ENCODE results near the gene ZMYND12. TPM values are rescaled to one million over a fixed set of nuclear protein-coding genes. Genes with fewer than 3 reads are reported as not detected.

Gene ZMYND12
- total RNA-seq, 5 donors from 2014 or later (not counting 1 experiment from before 2014, with no cell fraction given), result 0.26 to 1.3 (median 0.68) TPM; not detected in 1

DNA sequence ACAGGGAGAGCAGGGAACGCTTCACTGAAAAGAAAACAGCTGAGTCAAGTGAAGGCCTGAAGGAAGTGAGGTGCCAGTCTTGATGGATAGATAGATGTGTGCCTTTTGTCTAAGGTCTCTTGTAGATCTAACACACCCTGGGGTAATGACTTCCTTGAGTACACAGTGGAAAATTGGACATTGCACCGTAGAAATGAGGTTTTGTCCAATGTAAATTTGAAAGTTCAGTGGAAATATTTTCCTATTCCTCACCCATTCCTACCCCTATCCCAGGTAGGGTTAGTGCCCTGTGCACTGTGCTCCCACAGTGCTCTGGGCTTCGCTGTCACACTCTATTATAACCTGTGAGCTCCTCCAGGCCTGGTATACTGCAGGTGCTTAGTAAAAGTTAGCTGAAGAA lies 24.3 kb downstream of the ZMYND12 start:
- peaks cover 4% of the 10 kb centered on the region for H3K36me3 Mint-ChIP-seq
- ChIA-PET CTCF (no interaction called here), POLR2A (no interaction called here)
- no peaks in the 10 kb centered on the region for H3K9me3 Mint-ChIP-seq
- H3K27me3 Mint-ChIP-seq, result no peaks in the 10 kb centered on the region
- H3K4me1 ChIP-seq (ENCODE audit: control insufficient read depth in 1 of 2, extremely low read depth in 1 of 2, insufficient read depth in 2 of 2, low read length in 2 of 2), result no peaks in the 10 kb centered on the region
- no peak overlapping the region for H3K27ac Mint-ChIP-seq
- H3K27me3 ChIP-seq (replicated peaks in 1 of 2; ENCODE audit: control insufficient read depth in 2 of 2, extremely low read depth in 1 of 2, insufficient read depth in 2 of 2, low read length in 1 of 2), result no peaks in the 10 kb centered on the region
- no peak overlapping the region for H3K4me3 Mint-ChIP-seq
- H3K9me3 ChIP-seq, result no peaks in the 10 kb centered on the region
- no peak overlapping the region for H3K4me3 ChIP-seq (ENCODE audit: control insufficient read depth in 1 of 2, extremely low read depth in 1 of 2, low read length in 1 of 2)
- no peak overlapping the region for H3K27ac ChIP-seq (ENCODE audit: low read length)
- whole genome bisulfite sequencing (ENCODE audit: insufficient coverage), result 100% methylated on average over 1 of the region's 3 CpGs
- ATAC-seq (replicated peaks in 1 of 4), result no peak
- H3K36me3 ChIP-seq (ENCODE audit: control insufficient read depth in 2 of 2, extremely low read depth in 1 of 2, insufficient read depth in 1 of 2, low read length in 1 of 2), result no peaks in the 10 kb centered on the region
- no peaks in the 10 kb centered on the region for H3K4me1 Mint-ChIP-seq
- DNase-seq, result no peak

GRCh38 chr1:42430286-42431135 lies 25.3 kb downstream of the ZMYND12 start:
- WGBS (ENCODE audit: insufficient coverage), result 67% methylated on average over 1 of the region's 3 CpGs

DNA sequence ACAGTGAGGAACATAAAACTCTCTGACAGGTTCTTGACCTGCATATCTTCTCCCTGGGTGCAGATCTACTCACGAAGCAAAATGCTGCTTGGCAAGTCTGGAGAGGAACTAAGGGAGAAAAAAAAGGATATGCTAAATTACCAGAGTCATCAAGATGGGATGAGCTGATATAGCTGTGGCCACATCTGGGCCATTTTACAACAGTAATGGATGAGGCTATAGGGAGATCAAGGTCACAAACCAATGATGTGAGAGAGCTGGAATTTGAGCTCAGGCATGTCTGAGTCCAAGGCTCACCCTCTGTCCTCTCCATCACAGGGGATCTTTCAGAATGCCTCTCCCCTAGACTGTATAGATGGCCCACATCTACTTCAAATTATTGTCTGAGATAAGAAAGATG lies 26.2 kb downstream of the ZMYND12 start:
- ATAC-seq (replicated peaks in 1 of 4) (no peak), DNase-seq (no peak)
- Mint-ChIP-seq H3K4me3 (no peak overlapping the region), H3K9me3 (no peaks in the 10 kb centered on the region), H3K27me3 (peaks cover 4 to 6% of the 10 kb centered on the region in 2 donors), H3K36me3 (no peaks in the 10 kb centered on the region), H3K27ac (no peak overlapping the region), H3K4me1 (no peaks in the 10 kb centered on the region)
- POLR2A ChIA-PET, result no interaction called here
- CTCF ChIA-PET, result no interaction called here
- Histone ChIP-seq H3K4me3 (ENCODE audit: control insufficient read depth in 1 of 2, extremely low read depth in 1 of 2, low read length in 1 of 2) (no peak overlapping the region), H3K27ac (ENCODE audit: low read length) (no peak overlapping the region), H3K9me3 (no peaks in the 10 kb centered on the region), H3K4me1 (ENCODE audit: control insufficient read depth in 1 of 2, extremely low read depth in 1 of 2, insufficient read depth in 2 of 2, low read length in 2 of 2) (no peaks in the 10 kb centered on the region), H3K36me3 (ENCODE audit: control insufficient read depth in 2 of 2, extremely low read depth in 1 of 2, insufficient read depth in 1 of 2, low read length in 1 of 2) (no peaks in the 10 kb centered on the region), H3K27me3 (replicated peaks in 1 of 2; ENCODE audit: control insufficient read depth in 2 of 2, extremely low read depth in 1 of 2, insufficient read depth in 2 of 2, low read length in 1 of 2) (no peaks in the 10 kb centered on the region)
- WGBS (ENCODE audit: insufficient coverage), result 100% methylated on average over 1 of the region's 1 CpG

More at GRCh38 chr1:42430286-42431135, 25.3 kb downstream of the ZMYND12 start:
- Histone ChIP-seq H3K4me1 (ENCODE audit: control insufficient read depth in 1 of 2, extremely low read depth in 1 of 2, insufficient read depth in 2 of 2, low read length in 2 of 2) (no peaks in the 10 kb centered on the region), H3K9me3 (no peaks in the 10 kb centered on the region), H3K4me3 (ENCODE audit: control insufficient read depth in 1 of 2, extremely low read depth in 1 of 2, low read length in 1 of 2) (no peak overlapping the region), H3K27ac (ENCODE audit: low read length) (no peak overlapping the region), H3K36me3 (ENCODE audit: control insufficient read depth in 2 of 2, extremely low read depth in 1 of 2, insufficient read depth in 1 of 2, low read length in 1 of 2) (no peaks in the 10 kb centered on the region), H3K27me3 (replicated peaks in 1 of 2; ENCODE audit: control insufficient read depth in 2 of 2, extremely low read depth in 1 of 2, insufficient read depth in 2 of 2, low read length in 1 of 2) (no peaks in the 10 kb centered on the region)
- Mint-ChIP-seq H3K27ac (no peak overlapping the region), H3K27me3 (peaks cover 0 to under 1% of the 10 kb centered on the region in 2 donors), H3K4me3 (no peak overlapping the region), H3K4me1 (no peaks in the 10 kb centered on the region), H3K9me3 (no peaks in the 10 kb centered on the region), H3K36me3 (peaks cover 4% of the 10 kb centered on the region)
- no peak for DNase-seq
- ChIA-PET CTCF (no interaction called here), POLR2A (no interaction called here)
- no peak for ATAC-seq (replicated peaks in 1 of 4)

DNA sequence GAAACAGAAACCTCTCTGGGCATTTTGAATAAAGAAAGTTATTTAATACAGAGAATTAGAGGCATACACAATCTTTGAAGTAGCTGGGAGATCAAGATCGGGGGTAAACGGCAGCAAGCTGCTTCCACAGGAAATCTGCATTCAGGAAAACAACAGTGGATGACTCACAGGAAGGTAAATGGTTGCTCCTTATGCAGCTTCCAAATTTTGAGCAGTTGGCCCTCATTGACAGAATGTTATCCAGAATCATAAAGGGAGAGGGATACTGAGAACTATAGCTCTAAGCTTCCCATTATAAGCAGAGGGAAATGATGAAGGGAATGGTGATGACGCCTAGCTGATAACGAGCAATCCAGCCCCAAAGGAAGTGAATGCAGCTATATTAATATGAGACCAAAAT lies 28.6 kb downstream of the ZMYND12 start:
- Mint-ChIP-seq H3K9me3 (no peaks in the 10 kb centered on the region), H3K27me3 (peaks cover 6 to 10% of the 10 kb centered on the region in 2 donors), H3K4me1 (no peaks in the 10 kb centered on the region), H3K27ac (no peak overlapping the region), H3K36me3 (no peaks in the 10 kb centered on the region), H3K4me3 (no peak overlapping the region)
- Histone ChIP-seq H3K36me3 (ENCODE audit: control insufficient read depth in 2 of 2, extremely low read depth in 1 of 2, insufficient read depth in 1 of 2, low read length in 1 of 2) (no peaks in the 10 kb centered on the region), H3K27ac (ENCODE audit: low read length) (no peak overlapping the region), H3K27me3 (replicated peaks in 1 of 2; ENCODE audit: control insufficient read depth in 2 of 2, extremely low read depth in 1 of 2, insufficient read depth in 2 of 2, low read length in 1 of 2) (peaks cover 0 to 3% of the 10 kb centered on the region in 2 experiments), H3K9me3 (no peaks in the 10 kb centered on the region), H3K4me3 (ENCODE audit: control insufficient read depth in 1 of 2, extremely low read depth in 1 of 2, low read length in 1 of 2) (no peak overlapping the region), H3K4me1 (ENCODE audit: control insufficient read depth in 1 of 2, extremely low read depth in 1 of 2, insufficient read depth in 2 of 2, low read length in 2 of 2) (no peaks in the 10 kb centered on the region)
- DNase-seq (no peak), ATAC-seq (replicated peaks in 1 of 4) (no peak)
- ChIA-PET CTCF (no interaction called here), POLR2A (no interaction called here)
- WGBS (ENCODE audit: insufficient coverage), result 60% methylated on average over 2 of the region's 4 CpGs

GRCh38 chr1:42424201-42424600 lies 31.6 kb downstream of the ZMYND12 start:
- no peak overlapping the region for H3K4me3 ChIP-seq (ENCODE audit: control insufficient read depth in 1 of 2, extremely low read depth in 1 of 2, low read length in 1 of 2)
- peaks cover 12 to 13% of the 10 kb centered on the region in 2 donors for H3K27me3 Mint-ChIP-seq
- H3K27ac Mint-ChIP-seq, result no peak overlapping the region
- H3K9me3 ChIP-seq, result no peaks in the 10 kb centered on the region
- peaks cover 0 to 12% of the 10 kb centered on the region in 2 experiments for H3K27me3 ChIP-seq (replicated peaks in 1 of 2; ENCODE audit: control insufficient read depth in 2 of 2, extremely low read depth in 1 of 2, insufficient read depth in 2 of 2, low read length in 1 of 2)
- no peaks in the 10 kb centered on the region for H3K36me3 ChIP-seq (ENCODE audit: control insufficient read depth in 2 of 2, extremely low read depth in 1 of 2, insufficient read depth in 1 of 2, low read length in 1 of 2)
- no peaks in the 10 kb centered on the region for H3K9me3 Mint-ChIP-seq
- ATAC-seq (replicated peaks in 1 of 4) (no peak), DNase-seq (no peak)
- H3K27ac ChIP-seq (ENCODE audit: low read length), result no peak overlapping the region
- ChIA-PET CTCF (no interaction called here), POLR2A (no interaction called here)
- H3K4me1 Mint-ChIP-seq, result no peaks in the 10 kb centered on the region
- H3K4me1 ChIP-seq (ENCODE audit: control insufficient read depth in 1 of 2, extremely low read depth in 1 of 2, insufficient read depth in 2 of 2, low read length in 2 of 2), result no peaks in the 10 kb centered on the region
- H3K4me3 Mint-ChIP-seq, result no peak overlapping the region
- H3K36me3 Mint-ChIP-seq, result no peaks in the 10 kb centered on the region
- 100% methylated on average over 3 of the region's 4 CpGs for WGBS (ENCODE audit: insufficient coverage)

DNA sequence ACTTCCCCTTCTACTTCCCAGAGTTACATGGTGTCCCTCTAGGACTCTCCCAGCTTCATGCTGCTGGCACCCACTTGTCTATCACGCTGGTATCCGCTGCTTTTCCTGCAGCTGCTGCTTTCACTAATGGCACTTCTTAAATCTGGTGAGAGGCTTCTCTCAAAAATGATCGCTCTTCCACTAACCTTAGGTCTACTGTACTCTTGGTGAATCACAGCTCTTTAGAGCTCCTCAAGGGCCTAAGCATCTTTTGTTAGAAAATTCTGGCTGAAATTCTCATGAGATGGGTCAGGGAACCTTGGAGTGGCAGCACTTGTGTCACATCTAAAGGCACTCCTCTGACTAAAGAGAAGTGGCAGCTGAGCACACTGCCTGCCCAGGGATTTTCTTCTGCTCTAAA lies 32.1 kb downstream of the ZMYND12 start:
- H3K9me3 Mint-ChIP-seq, result no peaks in the 10 kb centered on the region
- no peak overlapping the region for H3K4me3 Mint-ChIP-seq
- Histone ChIP-seq H3K36me3 (ENCODE audit: control insufficient read depth in 2 of 2, extremely low read depth in 1 of 2, insufficient read depth in 1 of 2, low read length in 1 of 2) (no peaks in the 10 kb centered on the region), H3K27me3 (replicated peaks in 1 of 2; ENCODE audit: control insufficient read depth in 2 of 2, extremely low read depth in 1 of 2, insufficient read depth in 2 of 2, low read length in 1 of 2) (peaks cover 0 to 12% of the 10 kb centered on the region in 2 experiments), H3K4me3 (ENCODE audit: control insufficient read depth in 1 of 2, extremely low read depth in 1 of 2, low read length in 1 of 2) (no peak overlapping the region), H3K4me1 (ENCODE audit: control insufficient read depth in 1 of 2, extremely low read depth in 1 of 2, insufficient read depth in 2 of 2, low read length in 2 of 2) (no peaks in the 10 kb centered on the region), H3K27ac (ENCODE audit: low read length) (no peak overlapping the region), H3K9me3 (no peaks in the 10 kb centered on the region)
- POLR2A ChIA-PET, result no interaction called here
- H3K36me3 Mint-ChIP-seq, result no peaks in the 10 kb centered on the region
- CTCF ChIA-PET, result no interaction called here
- 89% methylated on average over 3 of the region's 3 CpGs for WGBS (ENCODE audit: insufficient coverage)
- ATAC-seq (replicated peaks in 1 of 4), result no peak
- DNase-seq, result no peak
- no peaks in the 10 kb centered on the region for H3K4me1 Mint-ChIP-seq
- peaks cover 12 to 13% of the 10 kb centered on the region in 2 donors for H3K27me3 Mint-ChIP-seq
- no peak overlapping the region for H3K27ac Mint-ChIP-seq
